BE2C (cell line): ENCODE measurements around the gene TMEM214.

ENCODE experiments used
- DNase-seq: peaks from one replicate; pipeline ENCODE4 v3.0.0-alpha.2; 2020
- H3K27me3 ChIP-seq: fragments of 250-450 bp; sonication (Bioruptor Pico); 2 replicates; pipeline ENCODE4 v1.5.1; 2020; ENCODE audit warnings: mild to moderate bottlenecking
- H3K36me3 ChIP-seq: fragments of 250-450 bp; sonication (Bioruptor Pico); 2 replicates; pipeline ENCODE4 v1.5.1; 2020; ENCODE audit warnings: mild to moderate bottlenecking
- H3K4me1 ChIP-seq: fragments of 250-450 bp; sonication (Bioruptor Pico); 2 replicates; pipeline ENCODE4 v1.5.1; 2020
- H3K4me3 ChIP-seq: 2 replicates; pipeline ENCODE4 v1.5.1; 2011; ENCODE audit warnings: low read depth, low read length
- H3K9me3 ChIP-seq: fragments of 250-450 bp; sonication (Bioruptor Pico); 2 replicates; pipeline ENCODE4 v1.5.1; 2020
- CTCF ChIP-seq: IDR thresholded peaks from 2 replicates; pipeline ENCODE4 v1.5.1; 2012; ENCODE audit warnings: mild to moderate bottlenecking, low read depth, low read length

Gene TMEM214

GRCh38 chr2:27070653-27071276 lies 38.0 kb downstream of the TMEM214 start:
- no peak for TF ChIP-seq CTCF
- no peaks in the 10 kb centered on the region for H3K27me3 ChIP-seq
- DNase-seq = no peak

GRCh38 chr2:27071277-27071989 lies 38.7 kb downstream of the TMEM214 start, which contains the start of gene OST4:
TSS of gene OST4 (minus strand) at chr2:27071654.
- Histone ChIP-seq H3K4me1 (peaks cover 28% of the 10 kb centered on the region), H3K27me3 (no peaks in the 10 kb centered on the region), H3K36me3 (peaks cover 20% of the 10 kb centered on the region), H3K4me3 (peak within 1 kb of the TSS; percentile 99), H3K9me3 (no peaks in the 10 kb centered on the region)
- peak; percentile 96 for DNase-seq
- no peak for TF ChIP-seq CTCF

More at GRCh38 chr2:27070653-27071276, 38.0 kb downstream of the TMEM214 start:
- Histone ChIP-seq H3K4me1 (peaks cover 21% of the 10 kb centered on the region), H3K4me3 (peak overlapping the region; percentile 99), H3K9me3 (no peaks in the 10 kb centered on the region), H3K36me3 (peaks cover 20% of the 10 kb centered on the region)

- Histone ChIP-seq H3K27me3 (no peaks in the 10 kb centered on the region), H3K9me3 (no peaks in the 10 kb centered on the region), H3K4me3 (peak overlapping the region; percentile 73), H3K36me3 (peaks cover 20% of the 10 kb centered on the region), H3K4me1 (peaks cover 29% of the 10 kb centered on the region)
- DNase-seq = peak; percentile 71
- no peak for TF ChIP-seq CTCF
These were observed 39.4 kb downstream of the TMEM214 start for GRCh38 chr2:27071990-27072830.

GRCh38 chr2:27072920-27073319 lies 40.2 kb downstream of the TMEM214 start:
- DNase-seq = no peak
- Histone ChIP-seq H3K36me3 (peaks cover 20% of the 10 kb centered on the region), H3K27me3 (no peaks in the 10 kb centered on the region), H3K4me3 (peak overlapping the region; percentile 73; the same call in 1 of the 2 replicates), H3K4me1 (peaks cover 32% of the 10 kb centered on the region), H3K9me3 (no peaks in the 10 kb centered on the region)
- TF ChIP-seq CTCF = no peak

GRCh38 chr2:27073782-27074181 lies 41.0 kb downstream of the TMEM214 start:
- no peak for DNase-seq
- Histone ChIP-seq H3K4me1 (peaks cover 33% of the 10 kb centered on the region), H3K9me3 (no peaks in the 10 kb centered on the region), H3K36me3 (peaks cover 13% of the 10 kb centered on the region), H3K4me3 (no peak overlapping the region), H3K27me3 (no peaks in the 10 kb centered on the region)
- no peak for TF ChIP-seq CTCF
